DOHH2 (cell line): ENCODE measurements around the gene DPPA2.

Source experiments
- H3F3A ChIP-seq: fragments of 200-600 bp; sonication (generic), shearing (Covaris generic); 2 replicates; pipeline ENCODE4 v1.6.0; 2016; ENCODE audit warnings: antibody characterized with exemption, mild to moderate bottlenecking; ENCODE audit not compliant: control insufficient read depth, insufficient read depth
- H3K27ac ChIP-seq: fragments of 200-600 bp; sonication (generic); 2 replicates; pipeline ENCODE4 v1.5.1; 2014; ENCODE audit warnings: low read depth, mild to moderate bottlenecking, low read length, moderate library complexity
- H3K27me3 ChIP-seq: fragments of 200-600 bp; sonication (generic); 2 replicates; pipeline ENCODE4 v1.6.1; 2014; ENCODE audit warnings: mild to moderate bottlenecking, low read length, mixed read lengths; ENCODE audit not compliant: control insufficient read depth
- H3K36me3 ChIP-seq: fragments of 200-600 bp; sonication (generic); 2 replicates; pipeline ENCODE4 v1.6.1; 2014; ENCODE audit warnings: mild to moderate bottlenecking, low read length, moderate library complexity, mixed read lengths; ENCODE audit not compliant: control insufficient read depth
- H3K4me1 ChIP-seq: fragments of 200-600 bp; sonication (generic); 2 replicates; pipeline ENCODE4 v1.6.1; 2014; ENCODE audit warnings: mild to moderate bottlenecking, low read length, mixed read lengths; ENCODE audit not compliant: control insufficient read depth
- H3K4me2 ChIP-seq: fragments of 200-600 bp; sonication (generic); 2 replicates; pipeline ENCODE4 v1.6.0; 2014; ENCODE audit warnings: mild to moderate bottlenecking, low read length, moderate library complexity
- H3K4me3 ChIP-seq: fragments of 200-600 bp; sonication (generic); 2 replicates; pipeline ENCODE4 v1.5.1; 2014; ENCODE audit warnings: mild to moderate bottlenecking, low read length, mixed read lengths
- H3K79me2 ChIP-seq: fragments of 200-600 bp; sonication (generic); 2 replicates; pipeline ENCODE4 v1.6.1; 2014; ENCODE audit warnings: mild to moderate bottlenecking, low read length, mixed read lengths; ENCODE audit not compliant: control insufficient read depth
- H3K9me2 ChIP-seq: fragments of 200-600 bp; sonication (generic); replicated peaks from 2 replicates; pipeline ENCODE4 v1.6.1; 2014; ENCODE audit warnings: mild to moderate bottlenecking, low read length, mixed read lengths; ENCODE audit not compliant: control insufficient read depth
- H3K9me3 ChIP-seq: fragments of 200-600 bp; sonication (generic); 2 replicates; pipeline ENCODE4 v1.6.1; 2014; ENCODE audit warnings: antibody characterized with exemption, low read length, mixed read lengths; ENCODE audit not compliant: control insufficient read depth, insufficient read depth
- H4K20me1 ChIP-seq: fragments of 200-600 bp; sonication (generic); 2 replicates; pipeline ENCODE4 v1.6.0; 2014; ENCODE audit warnings: low read depth, mild to moderate bottlenecking, antibody characterized with exemption, low read length, moderate library complexity; ENCODE audit not compliant: control insufficient read depth, insufficient read depth
- CTCF ChIP-seq: fragments of 200-600 bp; sonication (generic); IDR thresholded peaks from one replicate; pipeline ENCODE4 v1.5.1; 2014; ENCODE audit warnings: antibody characterized with exemption, mild to moderate bottlenecking, low read depth, low read length; ENCODE audit not compliant: poor library complexity, severe bottlenecking
- EZH2phosphoT487 ChIP-seq: fragments of 200-600 bp; sonication (generic); IDR thresholded peaks from 2 replicates; pipeline ENCODE4 v1.6.1; 2017; ENCODE audit warnings: borderline replicate concordance, mild to moderate bottlenecking, antibody characterized with exemption, low read length, moderate library complexity, mixed read lengths

Gene DPPA2

GRCh38 chr3:109346099-109346498 is 29.8 kb upstream of the DPPA2 start:
- Histone ChIP-seq H3K4me2 (no peak overlapping the region), H4K20me1 (no peaks in the 10 kb centered on the region), H3K27me3 (no peaks in the 10 kb centered on the region), H3K4me3 (no peak overlapping the region), H3K9me2 (no peaks in the 10 kb centered on the region), H3K36me3 (no peaks in the 10 kb centered on the region), H3K9me3 (peaks cover 3% of the 10 kb centered on the region; the same call in 1 of the 2 replicates), H3F3A (no peaks in the 10 kb centered on the region), H3K79me2 (no peaks in the 10 kb centered on the region), H3K4me1 (no peaks in the 10 kb centered on the region), H3K27ac (no peak overlapping the region)
- TF ChIP-seq EZH2phosphoT487 (no peak), CTCF (no peak)

GRCh38 chr3:109339714-109340648 is 23.7 kb upstream of the DPPA2 start:
- Histone ChIP-seq H3K79me2 (no peaks in the 10 kb centered on the region), H3K4me3 (no peak overlapping the region), H3F3A (no peaks in the 10 kb centered on the region), H3K4me2 (no peak overlapping the region), H3K36me3 (no peaks in the 10 kb centered on the region), H4K20me1 (no peaks in the 10 kb centered on the region), H3K27ac (no peak overlapping the region), H3K9me2 (no peaks in the 10 kb centered on the region), H3K27me3 (no peaks in the 10 kb centered on the region), H3K4me1 (no peaks in the 10 kb centered on the region), H3K9me3 (no peaks in the 10 kb centered on the region)
- TF ChIP-seq EZH2phosphoT487 (no peak), CTCF (no peak)

- Histone ChIP-seq H3K4me3 (no peak overlapping the region), H3F3A (no peaks in the 10 kb centered on the region), H3K27me3 (no peaks in the 10 kb centered on the region), H3K27ac (no peak overlapping the region), H3K79me2 (no peaks in the 10 kb centered on the region), H4K20me1 (no peaks in the 10 kb centered on the region), H3K9me3 (no peaks in the 10 kb centered on the region), H3K4me2 (no peak overlapping the region), H3K4me1 (no peaks in the 10 kb centered on the region), H3K36me3 (no peaks in the 10 kb centered on the region), H3K9me2 (no peaks in the 10 kb centered on the region)
- no peak for TF ChIP-seq EZH2phosphoT487
- no peak for TF ChIP-seq CTCF
These were observed 22.9 kb upstream of the DPPA2 start for GRCh38 chr3:109339197-109339596.
